ENCODE data around the gene RICTOR.
A peak's percentile ranks its signal among the peaks of the same experiment; 100 is the strongest.

RICTOR gene

DNA sequence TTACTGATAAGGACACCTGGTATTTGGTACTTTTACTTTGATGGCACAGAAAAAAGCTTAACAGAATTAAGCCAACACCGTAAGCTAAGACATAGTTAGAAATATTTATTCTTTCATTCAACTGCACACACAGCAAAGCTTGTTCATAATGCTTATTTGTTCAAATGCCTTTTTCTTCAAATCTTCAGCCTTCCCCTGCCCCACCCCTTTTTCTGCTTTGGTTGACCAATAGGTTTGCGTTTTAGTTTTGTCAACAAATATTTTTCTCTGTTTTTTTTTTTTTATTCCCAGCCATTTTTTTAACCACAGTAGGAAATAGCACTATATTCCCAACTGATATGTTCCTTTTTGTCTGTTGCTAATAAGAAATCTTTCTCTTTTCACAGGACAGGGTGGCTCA is 4.9 kb upstream of the RICTOR start:
- no peaks in the 10 kb centered on the region for H3K79me2 ChIP-seq
- H3K9me3 ChIP-seq (ENCODE audit: control insufficient read depth, low read length): no peaks in the 10 kb centered on the region
- H3K36me3 ChIP-seq (ENCODE audit: control insufficient read depth, insufficient read depth, low read length): no peaks in the 10 kb centered on the region
- TF ChIP-seq, protein P1, sequence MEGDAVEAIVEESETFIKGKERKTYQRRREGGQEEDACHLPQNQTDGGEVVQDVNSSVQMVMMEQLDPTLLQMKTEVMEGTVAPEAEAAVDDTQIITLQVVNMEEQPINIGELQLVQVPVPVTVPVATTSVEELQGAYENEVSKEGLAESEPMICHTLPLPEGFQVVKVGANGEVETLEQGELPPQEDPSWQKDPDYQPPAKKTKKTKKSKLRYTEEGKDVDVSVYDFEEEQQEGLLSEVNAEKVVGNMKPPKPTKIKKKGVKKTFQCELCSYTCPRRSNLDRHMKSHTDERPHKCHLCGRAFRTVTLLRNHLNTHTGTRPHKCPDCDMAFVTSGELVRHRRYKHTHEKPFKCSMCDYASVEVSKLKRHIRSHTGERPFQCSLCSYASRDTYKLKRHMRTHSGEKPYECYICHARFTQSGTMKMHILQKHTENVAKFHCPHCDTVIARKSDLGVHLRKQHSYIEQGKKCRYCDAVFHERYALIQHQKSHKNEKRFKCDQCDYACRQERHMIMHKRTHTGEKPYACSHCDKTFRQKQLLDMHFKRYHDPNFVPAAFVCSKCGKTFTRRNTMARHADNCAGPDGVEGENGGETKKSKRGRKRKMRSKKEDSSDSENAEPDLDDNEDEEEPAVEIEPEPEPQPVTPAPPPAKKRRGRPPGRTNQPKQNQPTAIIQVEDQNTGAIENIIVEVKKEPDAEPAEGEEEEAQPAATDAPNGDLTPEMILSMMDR (IDR thresholded peaks at IDR 0.05): no peak
- H3K4me2 ChIP-seq (ENCODE audit: low read length): no peak overlapping the region
- H3K27ac ChIP-seq: no peak overlapping the region
- no peaks in the 10 kb centered on the region for H3K27me3 ChIP-seq (ENCODE audit: control insufficient read depth, insufficient read depth, low read length)
- H2AFZ ChIP-seq: no peak overlapping the region
- H3K4me1 ChIP-seq: no peaks in the 10 kb centered on the region
- H3K9ac ChIP-seq: no peak overlapping the region
- no peak overlapping the region for H3K4me3 ChIP-seq (ENCODE audit: low read depth, low read length)

DNA sequence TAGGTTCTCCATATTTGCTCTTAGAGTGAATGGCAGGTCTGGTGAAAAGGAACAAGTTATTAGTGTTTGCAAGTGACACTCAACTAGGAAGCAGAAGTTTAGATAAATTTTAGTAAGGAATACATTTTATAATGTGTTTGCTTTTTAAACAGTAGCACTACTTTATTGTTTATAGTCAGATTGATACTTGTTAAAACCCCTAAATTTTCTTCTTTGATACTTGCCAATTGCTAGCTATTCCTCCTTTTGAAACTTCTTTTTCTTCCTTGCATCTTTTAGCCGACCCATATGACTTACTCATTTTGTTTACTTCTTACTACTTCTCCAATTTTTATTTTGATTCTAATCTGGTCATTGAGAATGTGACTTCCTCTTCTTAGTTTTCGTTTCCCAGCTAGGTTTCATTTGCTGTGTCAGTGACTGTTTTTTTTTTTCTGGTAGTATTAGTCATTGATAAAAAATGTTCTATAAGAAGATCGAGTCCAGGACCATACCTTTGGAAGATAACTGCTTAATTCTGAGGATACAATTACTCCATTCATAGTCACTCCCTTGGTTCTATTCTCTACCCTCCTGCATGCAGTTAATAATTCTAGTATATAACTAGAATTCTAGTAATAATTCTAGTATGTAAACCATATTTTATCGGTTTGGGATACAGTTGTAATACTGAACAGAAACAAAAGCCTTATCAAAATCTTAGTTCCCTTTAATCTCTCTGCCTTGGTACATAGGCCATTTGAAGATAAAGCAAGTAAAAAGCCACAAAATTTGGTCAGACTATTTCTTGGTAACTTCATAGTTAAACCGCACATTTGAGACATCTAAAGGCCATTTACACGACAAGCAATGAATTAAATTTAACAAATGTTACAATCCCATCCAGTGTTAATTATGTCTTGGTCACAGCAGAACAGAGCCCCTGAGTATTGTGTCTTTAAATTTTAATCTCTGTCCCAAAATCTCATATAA is 2.8 kb upstream of the RICTOR start:
- Histone ChIP-seq H3K4me2 (ENCODE audit: low read length) (no peak overlapping the region), H2AFZ (no peak overlapping the region), H3K9me3 (ENCODE audit: control insufficient read depth, low read length) (no peaks in the 10 kb centered on the region), H3K4me3 (ENCODE audit: low read depth, low read length) (no peak overlapping the region), H3K9ac (no peak overlapping the region), H3K79me2 (peaks cover 7% of the 10 kb centered on the region), H3K27ac (no peak overlapping the region), H3K36me3 (ENCODE audit: control insufficient read depth, insufficient read depth, low read length) (no peaks in the 10 kb centered on the region), H3K27me3 (ENCODE audit: control insufficient read depth, insufficient read depth, low read length) (no peaks in the 10 kb centered on the region), H3K4me1 (no peaks in the 10 kb centered on the region)
- TF ChIP-seq, protein P1 (IDR thresholded peaks at IDR 0.05): no peak

DNA sequence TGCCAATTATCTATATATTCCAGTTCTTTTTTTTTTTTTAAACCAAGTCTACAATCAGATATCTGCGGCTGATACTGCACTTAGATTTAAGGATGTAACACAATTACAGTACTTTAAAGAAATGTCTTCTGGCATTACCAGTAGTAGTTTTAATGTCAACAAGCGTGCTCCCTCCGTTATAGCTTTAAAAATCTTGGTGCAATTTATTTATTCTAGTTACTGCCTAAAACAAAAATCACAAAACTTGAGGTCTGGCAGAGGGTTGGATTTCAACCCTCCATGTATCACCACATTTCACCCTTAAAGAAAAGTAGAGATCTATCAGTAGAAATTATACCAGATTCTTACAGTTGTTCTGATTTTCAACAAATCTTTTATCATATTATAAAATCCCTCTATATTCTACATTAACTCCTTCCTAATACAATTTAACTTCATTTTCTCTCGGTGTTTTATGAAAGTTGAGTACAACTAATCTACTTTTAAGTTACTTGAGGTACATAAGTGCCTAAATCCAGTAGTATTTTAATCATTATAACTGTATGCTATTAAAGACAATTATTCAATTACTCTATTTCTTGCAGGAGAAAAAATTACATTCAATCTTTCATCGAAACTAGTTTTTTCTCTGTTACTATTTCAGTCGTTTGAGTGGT is 2.0 kb upstream of the RICTOR start:
- Histone ChIP-seq H3K36me3 (ENCODE audit: control insufficient read depth, insufficient read depth, low read length) (no peaks in the 10 kb centered on the region), H3K4me1 (no peaks in the 10 kb centered on the region), H3K27ac (no peak overlapping the region), H3K79me2 (peaks cover 10% of the 10 kb centered on the region), H3K4me3 (ENCODE audit: low read depth, low read length) (no peak overlapping the region), H3K9me3 (ENCODE audit: control insufficient read depth, low read length) (no peaks in the 10 kb centered on the region), H2AFZ (no peak overlapping the region), H3K27me3 (ENCODE audit: control insufficient read depth, insufficient read depth, low read length) (no peaks in the 10 kb centered on the region), H3K9ac (no peak overlapping the region), H3K4me2 (ENCODE audit: low read length) (no peak overlapping the region)
- TF ChIP-seq, protein P1 (IDR thresholded peaks at IDR 0.05): no peak

DNA sequence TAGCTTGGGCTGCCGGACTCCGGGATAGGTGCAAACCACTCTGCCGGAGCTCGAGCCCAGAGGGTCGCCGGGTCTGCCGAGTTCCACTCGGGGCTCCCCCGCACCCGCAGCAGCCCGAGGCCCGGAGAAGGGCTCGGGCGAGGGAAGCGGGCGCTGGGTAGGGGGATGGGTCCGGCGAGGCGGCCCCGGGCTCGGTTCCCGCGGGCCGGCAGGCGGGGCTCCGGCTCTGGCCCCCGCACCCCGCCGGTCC is 507 bp downstream of the RICTOR start:
- Histone ChIP-seq H3K36me3 (ENCODE audit: control insufficient read depth, insufficient read depth, low read length) (no peaks in the 10 kb centered on the region), H3K27me3 (ENCODE audit: control insufficient read depth, insufficient read depth, low read length) (no peaks in the 10 kb centered on the region), H3K79me2 (peaks cover 22% of the 10 kb centered on the region), H2AFZ (peak overlapping the region; percentile 75), H3K9me3 (ENCODE audit: control insufficient read depth, low read length) (no peaks in the 10 kb centered on the region), H3K9ac (peak overlapping the region; percentile 20), H3K4me3 (ENCODE audit: low read depth, low read length) (peak overlapping the region; percentile 97), H3K4me2 (ENCODE audit: low read length) (peak overlapping the region; percentile 85), H3K27ac (peak overlapping the region; percentile 96), H3K4me1 (no peaks in the 10 kb centered on the region)
- TF ChIP-seq, protein P1 (IDR thresholded peaks at IDR 0.05): no peak
